ENCODE measurements around the gene GTF3C1. TPM values are rescaled to one million over a fixed set of nuclear protein-coding genes. Genes with fewer than 3 reads are reported as not detected.

The GTF3C1 gene
- total and polyA plus RNA-seq, 2 of the 8 experiments (the other 6 are each of a cell fraction or from before 2014, with no cell fraction given) = 89.3 to 126 TPM

GRCh38 chr16:27441998-27442397 is 107.7 kb downstream of the GTF3C1 start:
- CTCF ChIA-PET (ENCODE audit: partially characterized antibody) = interaction anchor here (0.6 to 1.0 kb wide), 2 partner anchors 14 to 145 kb away, joined by 3 read pairs; no protein-coding TSS in a partner anchor
- TF ChIP-seq EP300 (IDR thresholded peaks at IDR 0.05; ENCODE audit: borderline replicate concordance in 1 of 2, low read depth in 2 of 2, low read length in 2 of 2) (no peak), NRF1 (IDR thresholded peaks at IDR 0.05; ENCODE audit: low read depth, low read length) (no peak), KDM4A (IDR thresholded peaks at IDR 0.05; ENCODE audit: low read depth, low read length, severe bottlenecking) (no peak), CTCF (IDR thresholded peaks at IDR 0.05; ENCODE audit: control extremely low read depth in 1 of 3, insufficient read depth in 1 of 3, low read depth in 1 of 3, low read length in 3 of 3) (no peak), RAD21 (IDR thresholded peaks at IDR 0.05 in 1 of 2, conservative IDR thresholded peaks at IDR 0.05 in 1 of 2; ENCODE audit: low read depth in 2 of 2, low read length in 2 of 2) (no peak), TAF7 (optimal IDR thresholded peaks at IDR 0.05; ENCODE audit: borderline replicate concordance, low read depth, low read length) (no peak), RFX5 (IDR thresholded peaks at IDR 0.05; ENCODE audit: borderline replicate concordance, low read depth, low read length) (no peak)

More at GRCh38 chr16:27441998-27442397, 107.7 kb downstream of the GTF3C1 start:
- Histone ChIP-seq H2BK12ac (ENCODE audit: low read depth, low read length) (no peak overlapping the region; the same call in 1 of the 2 replicates), H4K8ac (ENCODE audit: extremely low read depth, insufficient read depth, low read length) (no peak overlapping the region), H3K79me1 (ENCODE audit: low read depth, low read length) (0 out of 2 replicates have a peak, but pooled peaks cover 4% of the 10 kb centered on the region), H2AK5ac (ENCODE audit: low read depth, low read length) (no peak overlapping the region), H2BK120ac (replicated peaks; ENCODE audit: low read depth, low read length) (no peak overlapping the region), H3K9ac (replicated peaks in 1 of 4; ENCODE audit: extremely low read depth in 1 of 4, low read depth in 3 of 4, low read length in 3 of 4) (no peak overlapping the region), H3K27me3 (replicated peaks in 1 of 4; ENCODE audit: control insufficient read depth in 3 of 4, extremely low read depth in 1 of 4, insufficient read depth in 3 of 4, low read length in 3 of 4) (no peaks in the 10 kb centered on the region; a peak in 1 of 7 replicates), H3K56ac (replicated peaks; ENCODE audit: insufficient read length, low read depth, low read length) (peak overlapping the region; percentile 6), H3K4me3 (ENCODE audit: extremely low read depth in 1 of 4, insufficient read depth in 2 of 4, low read depth in 3 of 4, low read length in 4 of 4) (no peak overlapping the region), H4K20me1 (replicated peaks in 1 of 2; ENCODE audit: control insufficient read depth in 1 of 2, insufficient read depth in 2 of 2, low read length in 2 of 2) (peaks cover 0 to 5% of the 10 kb centered on the region in 2 experiments), H3K79me2 (ENCODE audit: control insufficient read depth in 1 of 2, insufficient read depth in 2 of 2, low read length in 2 of 2) (no peaks in the 10 kb centered on the region), H4K91ac (replicated peaks; ENCODE audit: insufficient read length, low read length) (no peak overlapping the region), H3K36me3 (ENCODE audit: control insufficient read depth in 2 of 4, insufficient read depth in 4 of 4, low read length in 3 of 4) (no peaks in the 10 kb centered on the region), H3K4ac (replicated peaks; ENCODE audit: insufficient read length, low read depth, low read length) (no peak overlapping the region), H3K18ac (ENCODE audit: extremely low read depth, low read length) (no peak overlapping the region), H3K14ac (ENCODE audit: insufficient read length) (no peak overlapping the region), H4K5ac (ENCODE audit: insufficient read length, low read depth, low read length) (no peak overlapping the region), H3K9me3 (ENCODE audit: insufficient read depth in 2 of 2, low read depth in 1 of 2, low read length in 1 of 2) (peaks cover 15 to 21% of the 10 kb centered on the region in 2 experiments), H3K27ac (ENCODE audit: low read depth, low read length) (no peak overlapping the region), H3K23me2 (ENCODE audit: low read depth, low read length) (peaks cover 5% of the 10 kb centered on the region), H2BK20ac (ENCODE audit: low read length) (no peak overlapping the region), H3K4me1 (replicated peaks in 1 of 4; ENCODE audit: control insufficient read depth in 3 of 4, insufficient read depth in 4 of 4, low read length in 3 of 4) (peaks cover 0 to 4% (median 0%) of the 10 kb centered on the region in 4 experiments; a peak in 2 of 7 replicates), H3K23ac (ENCODE audit: insufficient read length) (no peak overlapping the region), H2BK15ac (ENCODE audit: low read length) (no peak overlapping the region), H2BK5ac (ENCODE audit: low read depth, low read length) (no peak overlapping the region), H3K4me2 (ENCODE audit: insufficient read depth in 1 of 2, low read depth in 2 of 2, low read length in 2 of 2) (no peak overlapping the region), H2AFZ (ENCODE audit: low read length) (no peak overlapping the region)
- DNase-seq (ENCODE audit: low read depth in 1 of 2, low spot score in 2 of 2) = no peak
- no peak for FAIRE-seq
- POLR2A ChIA-PET (ENCODE audit: partially characterized antibody) = no interaction called here
- 92% methylated on average over 8 of the region's 8 CpGs; no CpG with 5 or more reads in 1 of the 2 experiments for WGBS, 2 experiments (ENCODE audit: extremely low coverage in 1 of 2, insufficient coverage in 1 of 2, insufficient read length in 1 of 2, insufficient replicate concordance in 2 of 2, low coverage in 1 of 2, low lambda C conversion rate in 2 of 2, missing lambda C conversion rate in 1 of 2)
